ENCODE results near the gene LRTM2. TPM values are rescaled to one million over a fixed set of nuclear protein-coding genes. Genes with fewer than 3 reads are reported as not detected.

LRTM2 gene
- polyA plus RNA-seq, 1 donor (not counting 4 experiments of a cell fraction or from before 2014, with no cell fraction given), result not detected

- Histone ChIP-seq H3K9me3 (ENCODE audit: control insufficient read depth, low read depth, low read length) (no peaks in the 10 kb centered on the region), H3K4me3 (ENCODE audit: control insufficient read depth in 2 of 3, extremely low read depth in 1 of 3, insufficient read depth in 2 of 3, low read depth in 1 of 3, low read length in 3 of 3) (no peak overlapping the region), H3K4me1 (ENCODE audit: control insufficient read depth, extremely low read depth, insufficient read depth, low read length) (no peaks in the 10 kb centered on the region), H3K27me3 (ENCODE audit: control insufficient read depth, extremely low read depth, insufficient read depth, low read length) (no peaks in the 10 kb centered on the region), H3K9me1 (ENCODE audit: control insufficient read depth, extremely low read depth, insufficient read depth, low read length) (no peaks in the 10 kb centered on the region), H4K20me1 (ENCODE audit: control insufficient read depth, extremely low read depth, insufficient read depth, low read length) (no peaks in the 10 kb centered on the region), H2AFZ (ENCODE audit: control insufficient read depth, low read length) (no peak overlapping the region), H3K4me2 (ENCODE audit: control insufficient read depth, extremely low read depth, insufficient read depth, low read depth, low read length) (no peak overlapping the region), H3K9ac (ENCODE audit: control insufficient read depth, extremely low read depth, insufficient read depth, low read length) (no peak overlapping the region), H3K27ac (ENCODE audit: control insufficient read depth, insufficient read depth, low read length) (no peak overlapping the region), H3K79me2 (ENCODE audit: control insufficient read depth, insufficient read depth, low read length) (no peaks in the 10 kb centered on the region), H3K36me3 (ENCODE audit: control insufficient read depth in 2 of 2, extremely low read depth in 1 of 2, insufficient read depth in 2 of 2, low read length in 2 of 2) (no peaks in the 10 kb centered on the region)
- no peak for TF ChIP-seq EZH2 (IDR thresholded peaks at IDR 0.05; ENCODE audit: low read length)
- TF ChIP-seq CTCF (optimal IDR thresholded peaks at IDR 0.05 in 1 of 3, IDR thresholded peaks at IDR 0.05 in 1 of 3, conservative IDR thresholded peaks at IDR 0.05 in 1 of 3; ENCODE audit: extremely low read depth in 1 of 3, insufficient read depth in 2 of 3, low read length in 3 of 3), result no peak
- no peak for FAIRE-seq
- dilution Hi-C loops (cut with MboI; ENCODE audit: extremely low pct_ligation_motif_present, low sequenced_read_pairs), result no loop called here
- no peak for DNase-seq (ENCODE audit: low read depth, low spot score)
Measured at GRCh38 chr12:1803736-1804135, 16.6 kb upstream of the LRTM2 start.

GRCh38 chr12:1804545-1805332 lies 15.6 kb upstream of the LRTM2 start:
- Histone ChIP-seq H3K4me2 (ENCODE audit: control insufficient read depth, extremely low read depth, insufficient read depth, low read depth, low read length) (no peak overlapping the region), H3K9ac (ENCODE audit: control insufficient read depth, extremely low read depth, insufficient read depth, low read length) (no peak overlapping the region), H3K27ac (ENCODE audit: control insufficient read depth, insufficient read depth, low read length) (no peak overlapping the region), H2AFZ (ENCODE audit: control insufficient read depth, low read length) (peak overlapping the region; percentile 86), H3K9me3 (ENCODE audit: control insufficient read depth, low read depth, low read length) (no peaks in the 10 kb centered on the region), H3K36me3 (ENCODE audit: control insufficient read depth in 2 of 2, extremely low read depth in 1 of 2, insufficient read depth in 2 of 2, low read length in 2 of 2) (no peaks in the 10 kb centered on the region), H4K20me1 (ENCODE audit: control insufficient read depth, extremely low read depth, insufficient read depth, low read length) (no peaks in the 10 kb centered on the region), H3K79me2 (ENCODE audit: control insufficient read depth, insufficient read depth, low read length) (no peaks in the 10 kb centered on the region), H3K27me3 (ENCODE audit: control insufficient read depth, extremely low read depth, insufficient read depth, low read length) (no peaks in the 10 kb centered on the region), H3K4me1 (ENCODE audit: control insufficient read depth, extremely low read depth, insufficient read depth, low read length) (no peaks in the 10 kb centered on the region), H3K9me1 (ENCODE audit: control insufficient read depth, extremely low read depth, insufficient read depth, low read length) (no peaks in the 10 kb centered on the region), H3K4me3 (ENCODE audit: control insufficient read depth in 2 of 3, extremely low read depth in 1 of 3, insufficient read depth in 2 of 3, low read depth in 1 of 3, low read length in 3 of 3) (no peak overlapping the region)
- DNase-seq (ENCODE audit: low read depth, low spot score) (peak; percentile 35), FAIRE-seq (peak; percentile 95)
- dilution Hi-C loops (cut with MboI; ENCODE audit: extremely low pct_ligation_motif_present, low sequenced_read_pairs), result no loop called here
- no peak for TF ChIP-seq CTCF (optimal IDR thresholded peaks at IDR 0.05 in 1 of 3, IDR thresholded peaks at IDR 0.05 in 1 of 3, conservative IDR thresholded peaks at IDR 0.05 in 1 of 3; ENCODE audit: extremely low read depth in 1 of 3, insufficient read depth in 2 of 3, low read length in 3 of 3)
- TF ChIP-seq EZH2 (IDR thresholded peaks at IDR 0.05; ENCODE audit: low read length), result no peak
